ENCODE data around the gene C22orf15.

The C22orf15 gene, protein sequence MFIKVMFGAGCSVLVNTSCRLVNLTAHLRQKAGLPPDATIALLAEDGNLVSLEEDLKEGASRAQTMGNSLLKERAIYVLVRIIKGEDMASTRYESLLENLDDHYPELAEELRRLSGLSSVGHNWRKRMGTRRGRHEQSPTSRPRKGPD

DNA sequence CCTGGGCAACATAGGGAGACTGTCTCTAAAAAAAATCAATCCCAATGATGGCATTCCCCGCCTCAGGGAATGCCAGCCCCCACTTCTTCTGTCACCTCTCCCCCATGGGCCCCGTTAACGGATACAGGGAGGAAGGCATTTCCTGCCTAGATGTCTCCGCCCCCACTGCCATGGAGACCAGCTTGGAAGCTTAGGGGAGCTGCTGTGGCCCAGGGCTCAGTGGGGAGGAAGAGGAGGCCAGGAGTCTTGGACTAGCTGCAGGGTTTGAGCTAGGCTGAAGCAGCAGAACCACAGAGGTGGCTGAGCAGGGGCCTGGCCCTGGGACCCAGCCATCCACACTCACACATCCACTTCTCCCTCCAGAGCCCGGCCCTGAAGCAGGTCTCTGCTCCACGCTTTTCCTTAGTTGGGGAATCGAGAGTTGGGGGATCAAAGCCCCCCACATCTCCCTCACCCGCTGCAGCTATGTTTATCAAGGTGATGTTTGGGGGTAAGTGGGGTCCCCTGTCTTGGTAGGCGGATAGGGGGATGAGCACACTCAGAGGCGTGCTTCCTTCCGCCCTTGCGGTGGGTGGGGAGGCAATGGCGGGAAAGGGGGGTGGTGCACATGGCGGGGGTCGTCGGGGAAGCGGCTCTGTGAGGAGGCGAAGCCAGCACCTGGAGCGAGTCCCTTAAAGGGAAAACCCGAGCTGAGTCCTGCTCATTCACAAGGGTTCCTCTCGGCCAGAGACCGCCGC, at the start of gene C22orf15:
Gene C22orf15 (plus strand): TSS at position 149 of the 737 bp plus-strand sequence. CDS start 317 bp downstream, at position 466.
- H3K9me3 ChIP-seq (ENCODE audit: control insufficient read depth, low read depth, low read length): no peaks in the 10 kb centered on the region
- H3K36me3 ChIP-seq (ENCODE audit: control insufficient read depth, low read depth, low read length): peaks cover 6% of the 10 kb centered on the region
- H3K27me3 ChIP-seq (ENCODE audit: control insufficient read depth, insufficient read depth, low read length): no peaks in the 10 kb centered on the region
- peaks cover 14% of the 10 kb centered on the region for H3K4me1 ChIP-seq (ENCODE audit: control insufficient read depth, low read depth, low read length)
- no peak within 1 kb of the TSS for H3K9ac ChIP-seq (ENCODE audit: low read length)
- H3K4me3 ChIP-seq (ENCODE audit: low read length): peak within 1 kb of the TSS; percentile 0
- no peak within 1 kb of the TSS for H3K27ac ChIP-seq (ENCODE audit: low read length)

DNA sequence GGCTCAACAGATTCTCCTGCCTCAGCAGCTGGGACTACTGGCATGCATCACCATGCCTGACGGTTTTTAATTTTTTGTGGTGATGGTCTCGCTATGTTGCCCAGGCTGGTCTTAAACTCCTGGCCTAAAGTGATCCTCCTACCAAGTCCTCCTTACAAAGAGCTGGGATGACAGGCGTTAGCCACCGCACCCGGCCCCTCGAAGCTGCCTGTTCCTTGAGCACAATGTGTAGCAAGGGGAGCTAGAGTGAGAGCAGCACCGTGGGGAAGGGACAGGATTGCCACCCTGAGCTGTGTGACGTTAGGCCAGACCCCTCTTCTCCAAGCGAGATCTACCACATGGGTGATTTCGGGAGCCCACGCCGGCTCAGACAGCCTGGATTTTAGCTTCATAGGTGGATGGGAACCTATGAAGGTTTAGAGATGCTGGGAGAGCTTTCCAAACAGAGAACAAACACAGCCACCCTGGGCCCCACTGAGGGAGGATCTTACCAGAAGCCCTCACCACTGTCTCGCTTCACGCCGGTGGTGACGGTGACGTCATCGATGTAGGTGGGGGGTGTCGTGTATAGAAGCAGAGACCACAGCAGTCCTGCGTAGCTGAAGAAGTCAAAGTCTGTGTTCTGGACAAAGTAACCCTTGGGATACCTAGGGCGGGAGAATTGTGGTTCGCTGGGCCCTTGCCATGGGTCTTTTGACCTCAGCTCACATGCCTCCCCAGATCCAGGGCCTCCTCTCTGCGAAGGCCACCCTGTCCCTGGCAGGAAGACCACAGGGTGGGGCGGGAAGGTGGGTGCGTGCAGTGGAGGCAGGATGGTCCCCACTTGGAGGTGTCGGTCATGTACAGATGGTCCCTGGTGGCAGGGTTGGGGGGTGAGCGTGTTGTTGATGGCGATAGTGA, 48.8 kb upstream of the C22orf15 start:
- H3K4me3 ChIP-seq (ENCODE audit: low read length): no peak overlapping the region
- no peak overlapping the region for H3K27ac ChIP-seq (ENCODE audit: low read length)
- H3K36me3 ChIP-seq (ENCODE audit: control insufficient read depth, low read depth, low read length): peaks cover 39% of the 10 kb centered on the region
- H3K9me3 ChIP-seq (ENCODE audit: control insufficient read depth, low read depth, low read length): no peaks in the 10 kb centered on the region
- no peaks in the 10 kb centered on the region for H3K27me3 ChIP-seq (ENCODE audit: control insufficient read depth, insufficient read depth, low read length)
- H3K9ac ChIP-seq (ENCODE audit: low read length): no peak overlapping the region
- no peaks in the 10 kb centered on the region for H3K4me1 ChIP-seq (ENCODE audit: control insufficient read depth, low read depth, low read length)

DNA sequence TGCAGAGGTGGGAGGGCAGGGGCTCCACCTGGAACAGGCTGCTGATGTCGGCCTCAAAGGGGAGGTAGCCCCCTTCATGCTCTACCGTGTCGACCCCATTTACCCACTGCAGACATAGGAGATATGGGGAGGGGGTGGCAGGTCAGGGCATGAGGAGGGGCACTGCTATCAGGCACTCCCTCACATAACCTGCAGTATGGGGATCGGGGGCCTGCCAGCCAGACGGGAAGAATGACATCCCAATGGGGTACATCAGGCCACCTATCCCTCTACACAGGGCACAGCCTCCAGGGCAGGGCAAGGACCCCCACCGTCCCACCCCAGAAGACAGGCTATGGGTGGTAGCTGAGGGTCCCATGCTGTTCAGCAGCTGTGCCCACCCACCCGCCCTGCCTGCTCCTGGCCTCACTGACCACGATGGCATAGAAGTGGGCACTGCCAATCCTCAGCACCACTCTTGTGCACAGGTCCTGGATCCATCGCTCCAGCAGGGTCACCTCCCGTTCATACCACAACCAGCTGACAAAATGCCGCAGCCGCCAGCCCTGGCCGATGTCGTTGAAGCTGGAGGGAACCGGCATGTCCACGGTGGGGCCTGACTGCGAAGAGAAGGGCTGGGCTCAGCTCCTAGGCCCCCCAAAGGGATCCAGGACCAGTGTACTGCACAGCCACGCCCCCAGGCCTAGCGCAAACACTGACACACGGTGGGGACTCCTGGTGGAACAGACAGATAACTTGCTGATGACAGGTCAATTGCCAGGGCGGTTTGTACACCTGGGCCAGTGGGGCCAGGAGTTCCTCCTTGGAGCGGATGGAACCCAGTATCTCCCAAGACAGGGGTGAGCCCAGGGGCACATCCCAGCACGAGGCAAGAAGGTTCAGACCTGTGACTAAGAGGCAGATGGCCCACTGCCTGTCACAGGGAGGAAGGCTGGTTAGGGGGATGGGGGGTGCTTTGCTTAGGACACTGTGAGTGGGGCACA, 47.9 kb upstream of the C22orf15 start:
- Histone ChIP-seq H3K9ac (ENCODE audit: low read length) (no peak overlapping the region), H3K36me3 (ENCODE audit: control insufficient read depth, low read depth, low read length) (peaks cover 30% of the 10 kb centered on the region), H3K27me3 (ENCODE audit: control insufficient read depth, insufficient read depth, low read length) (no peaks in the 10 kb centered on the region), H3K4me1 (ENCODE audit: control insufficient read depth, low read depth, low read length) (no peaks in the 10 kb centered on the region), H3K27ac (ENCODE audit: low read length) (no peak overlapping the region), H3K4me3 (ENCODE audit: low read length) (no peak overlapping the region), H3K9me3 (ENCODE audit: control insufficient read depth, low read depth, low read length) (no peaks in the 10 kb centered on the region)

DNA sequence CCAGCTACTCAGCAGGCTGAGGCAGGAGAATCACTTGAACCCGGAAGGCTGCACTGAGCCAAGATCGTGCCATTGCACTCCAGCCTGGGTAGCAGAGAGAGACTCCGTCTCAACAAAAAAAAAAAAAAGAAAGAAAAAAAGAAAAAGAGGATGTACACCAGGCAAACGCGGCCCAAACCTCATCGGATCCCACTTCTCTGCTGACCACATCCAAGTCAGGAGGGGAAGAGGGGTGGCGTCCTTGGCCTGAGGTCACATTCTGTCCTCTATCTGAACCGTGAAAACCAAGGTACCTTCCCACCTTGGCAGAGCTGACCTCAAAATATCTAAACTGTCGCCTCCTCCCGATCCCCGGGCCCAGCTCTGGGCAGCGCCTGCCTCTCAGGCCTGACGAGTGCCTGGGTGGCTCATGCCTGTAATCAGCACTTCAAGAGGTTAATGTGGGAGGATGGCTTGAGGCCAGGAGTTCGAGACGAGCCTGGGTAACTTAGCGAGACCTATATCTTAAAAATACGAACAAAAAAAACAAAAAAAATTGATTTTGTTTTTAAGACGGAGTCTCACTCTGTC, 46.9 kb upstream of the C22orf15 start:
- H3K27ac ChIP-seq (ENCODE audit: low read length): no peak overlapping the region
- H3K36me3 ChIP-seq (ENCODE audit: control insufficient read depth, low read depth, low read length): peaks cover 26% of the 10 kb centered on the region
- no peaks in the 10 kb centered on the region for H3K4me1 ChIP-seq (ENCODE audit: control insufficient read depth, low read depth, low read length)
- H3K27me3 ChIP-seq (ENCODE audit: control insufficient read depth, insufficient read depth, low read length): no peaks in the 10 kb centered on the region
- H3K4me3 ChIP-seq (ENCODE audit: low read length): peak overlapping the region; percentile 85
- H3K9me3 ChIP-seq (ENCODE audit: control insufficient read depth, low read depth, low read length): no peaks in the 10 kb centered on the region
- no peak overlapping the region for H3K9ac ChIP-seq (ENCODE audit: low read length)

DNA sequence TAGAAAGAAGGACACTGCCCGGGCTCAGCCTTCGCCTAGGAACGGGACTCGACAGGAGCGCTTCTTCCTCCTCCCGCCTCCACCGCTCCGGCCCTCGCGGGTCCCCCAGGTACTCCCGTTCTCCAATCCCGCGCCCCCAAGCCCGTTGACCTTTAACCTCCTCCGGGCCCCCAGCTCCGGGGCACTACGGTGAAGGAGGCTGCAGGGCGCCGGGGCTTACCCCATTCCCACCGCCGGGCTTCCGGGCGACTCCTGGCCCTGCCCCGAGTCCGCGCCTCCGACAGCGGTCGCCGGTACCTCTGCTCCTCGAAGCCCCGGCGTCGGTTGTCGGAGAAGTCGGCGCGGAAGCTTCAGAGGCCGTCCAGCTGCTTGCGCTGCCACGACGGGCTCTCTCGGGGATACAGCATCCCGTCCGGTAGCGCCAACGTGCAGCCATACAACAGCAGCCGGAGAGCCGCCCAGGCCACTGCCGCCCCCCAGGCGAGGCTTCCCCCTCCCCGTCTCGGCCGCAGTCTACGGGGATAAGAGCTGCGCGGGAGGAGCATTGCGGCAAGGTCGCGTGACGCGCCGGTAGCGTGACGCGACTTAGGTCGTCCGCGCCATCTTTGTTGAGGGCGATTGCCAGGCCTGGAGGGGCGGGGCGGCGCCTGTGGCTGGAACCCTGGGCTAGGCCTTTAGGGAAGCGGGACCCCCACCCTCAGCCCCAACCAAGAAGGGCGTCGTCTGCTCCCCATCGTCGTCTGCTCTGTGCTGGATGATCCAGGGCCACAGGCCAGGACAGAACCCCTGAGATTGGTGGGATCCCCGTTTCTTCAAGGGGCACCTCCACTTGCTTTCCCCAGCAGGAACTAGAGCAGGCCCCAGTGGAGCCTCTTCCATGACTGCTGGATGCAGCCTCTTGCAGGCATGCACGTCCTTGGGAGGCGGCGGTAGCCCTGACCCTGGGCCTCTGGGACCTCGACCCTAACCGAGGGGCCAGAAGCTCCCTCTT, 45.7 kb upstream of the C22orf15 start:
- H3K9me3 ChIP-seq (ENCODE audit: control insufficient read depth, low read depth, low read length): no peaks in the 10 kb centered on the region
- peaks cover 18% of the 10 kb centered on the region for H3K36me3 ChIP-seq (ENCODE audit: control insufficient read depth, low read depth, low read length)
- peak overlapping the region; percentile 84 for H3K9ac ChIP-seq (ENCODE audit: low read length)
- peak overlapping the region; percentile 85 for H3K4me3 ChIP-seq (ENCODE audit: low read length)
- H3K27me3 ChIP-seq (ENCODE audit: control insufficient read depth, insufficient read depth, low read length): no peaks in the 10 kb centered on the region
- H3K4me1 ChIP-seq (ENCODE audit: control insufficient read depth, low read depth, low read length): no peaks in the 10 kb centered on the region
- no peak overlapping the region for H3K27ac ChIP-seq (ENCODE audit: low read length)

DNA sequence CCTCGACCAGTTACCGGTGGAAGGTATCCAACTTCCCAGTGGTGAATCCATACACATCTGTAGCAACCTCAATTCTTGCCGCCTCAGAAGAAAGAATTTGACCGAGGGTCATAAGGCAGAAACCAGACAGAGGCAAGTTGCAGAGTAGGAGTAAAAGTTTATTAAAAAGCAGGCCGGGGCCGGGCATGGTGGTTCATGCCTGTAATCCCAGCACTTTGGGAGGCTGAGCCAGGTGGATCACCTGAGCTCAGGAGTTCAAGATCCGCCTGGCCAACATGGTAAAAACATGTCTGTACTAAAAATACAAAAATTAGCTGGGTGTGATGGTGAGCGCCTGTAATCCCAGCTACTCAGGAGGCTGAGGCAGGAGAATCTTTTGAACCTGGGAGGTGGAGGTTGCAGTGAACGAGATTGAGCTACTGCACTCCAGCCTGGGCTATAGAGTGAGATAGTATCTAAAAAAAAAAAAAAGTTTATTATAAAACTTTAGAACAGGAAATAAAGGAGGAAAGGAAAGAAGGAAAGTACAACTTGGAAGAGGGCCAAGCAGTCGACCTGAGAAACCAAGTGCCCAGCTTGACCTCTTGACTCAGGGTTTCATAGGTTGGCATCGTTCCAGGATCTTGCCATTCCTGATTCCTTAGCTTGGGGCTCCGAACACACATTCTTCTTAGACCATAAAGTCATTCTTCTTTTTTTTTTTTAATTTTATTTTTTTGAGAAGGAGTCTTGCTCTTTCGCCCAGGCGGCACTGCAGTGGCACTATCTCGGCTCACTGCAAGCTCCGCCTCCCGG, 44.2 kb upstream of the C22orf15 start:
- Histone ChIP-seq H3K27ac (ENCODE audit: low read length) (no peak overlapping the region), H3K4me1 (ENCODE audit: control insufficient read depth, low read depth, low read length) (no peaks in the 10 kb centered on the region), H3K36me3 (ENCODE audit: control insufficient read depth, low read depth, low read length) (peaks cover 11% of the 10 kb centered on the region), H3K9me3 (ENCODE audit: control insufficient read depth, low read depth, low read length) (no peaks in the 10 kb centered on the region), H3K9ac (ENCODE audit: low read length) (no peak overlapping the region), H3K4me3 (ENCODE audit: low read length) (no peak overlapping the region), H3K27me3 (ENCODE audit: control insufficient read depth, insufficient read depth, low read length) (no peaks in the 10 kb centered on the region)

DNA sequence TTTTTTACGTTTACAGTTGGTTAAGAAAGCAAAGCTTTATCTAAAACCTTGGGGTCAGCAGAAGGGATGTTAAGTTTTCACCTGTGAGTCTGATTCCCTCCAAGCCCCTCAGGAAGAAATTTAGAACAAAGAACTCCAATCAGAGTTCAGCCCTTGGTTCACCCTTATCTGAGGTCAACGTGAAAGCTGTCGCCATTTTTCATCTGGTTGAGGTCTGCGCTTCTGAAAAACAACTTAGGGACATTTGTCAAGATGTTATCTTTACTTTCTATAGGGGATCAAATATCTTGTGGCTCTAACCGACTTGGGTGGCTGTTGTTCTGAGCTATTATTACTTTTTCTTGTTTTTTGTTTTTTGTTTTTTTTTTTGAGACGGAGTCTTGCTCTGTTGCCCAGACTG, 41.9 kb upstream of the C22orf15 start:
- H3K27me3 ChIP-seq (ENCODE audit: control insufficient read depth, insufficient read depth, low read length): no peaks in the 10 kb centered on the region
- H3K9me3 ChIP-seq (ENCODE audit: control insufficient read depth, low read depth, low read length): no peaks in the 10 kb centered on the region
- H3K36me3 ChIP-seq (ENCODE audit: control insufficient read depth, low read depth, low read length): no peaks in the 10 kb centered on the region
- H3K9ac ChIP-seq (ENCODE audit: low read length): no peak overlapping the region
- no peak overlapping the region for H3K27ac ChIP-seq (ENCODE audit: low read length)
- no peaks in the 10 kb centered on the region for H3K4me1 ChIP-seq (ENCODE audit: control insufficient read depth, low read depth, low read length)
- no peak overlapping the region for H3K4me3 ChIP-seq (ENCODE audit: low read length)

DNA sequence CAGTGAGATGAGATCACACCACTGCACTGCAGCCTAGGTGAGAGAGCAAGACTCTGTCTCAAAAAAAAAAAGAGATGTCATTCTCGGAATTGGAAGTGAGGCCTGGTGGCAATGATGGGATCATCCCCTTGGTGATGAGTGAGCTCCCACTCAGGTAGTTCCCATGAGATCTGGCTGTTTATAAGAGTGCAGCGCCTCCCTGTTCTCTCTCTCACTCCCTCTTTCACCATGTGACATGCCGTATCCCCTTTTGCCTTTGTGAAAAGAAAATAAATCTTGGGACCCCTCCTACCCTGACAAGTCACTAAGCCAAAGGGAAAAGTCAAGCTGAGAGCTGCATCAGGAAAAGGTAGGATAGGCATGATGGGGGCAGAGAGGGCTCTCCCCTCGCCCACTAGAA, 40.6 kb upstream of the C22orf15 start:
- H3K27me3 ChIP-seq (ENCODE audit: control insufficient read depth, insufficient read depth, low read length): no peaks in the 10 kb centered on the region
- H3K9me3 ChIP-seq (ENCODE audit: control insufficient read depth, low read depth, low read length): no peaks in the 10 kb centered on the region
- H3K27ac ChIP-seq (ENCODE audit: low read length): no peak overlapping the region
- no peaks in the 10 kb centered on the region for H3K36me3 ChIP-seq (ENCODE audit: control insufficient read depth, low read depth, low read length)
- no peak overlapping the region for H3K4me3 ChIP-seq (ENCODE audit: low read length)
- H3K4me1 ChIP-seq (ENCODE audit: control insufficient read depth, low read depth, low read length): no peaks in the 10 kb centered on the region
- no peak overlapping the region for H3K9ac ChIP-seq (ENCODE audit: low read length)

DNA sequence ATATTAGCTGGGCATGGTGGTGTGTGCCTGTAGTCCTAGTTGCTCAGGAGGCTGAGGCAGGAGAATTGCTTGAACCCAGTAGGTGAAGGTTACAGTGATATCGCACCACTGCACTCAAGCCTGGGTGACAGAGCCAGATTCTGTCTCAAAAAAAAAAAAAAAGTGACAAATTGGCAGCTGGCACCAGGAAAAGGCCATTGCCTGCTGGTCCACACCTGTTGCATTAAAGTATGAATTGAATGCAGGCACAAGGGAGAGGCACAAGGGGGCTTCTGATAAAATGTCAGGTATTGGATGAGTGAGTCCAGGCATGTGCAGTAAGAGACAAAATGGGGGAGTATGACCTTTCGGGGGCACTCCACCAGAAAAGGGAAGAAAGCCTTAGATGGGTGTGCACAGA, 40.1 kb upstream of the C22orf15 start:
- no peak overlapping the region for H3K4me3 ChIP-seq (ENCODE audit: low read length)
- no peaks in the 10 kb centered on the region for H3K36me3 ChIP-seq (ENCODE audit: control insufficient read depth, low read depth, low read length)
- H3K4me1 ChIP-seq (ENCODE audit: control insufficient read depth, low read depth, low read length): no peaks in the 10 kb centered on the region
- no peaks in the 10 kb centered on the region for H3K27me3 ChIP-seq (ENCODE audit: control insufficient read depth, insufficient read depth, low read length)
- no peak overlapping the region for H3K27ac ChIP-seq (ENCODE audit: low read length)
- H3K9ac ChIP-seq (ENCODE audit: low read length): no peak overlapping the region
- no peaks in the 10 kb centered on the region for H3K9me3 ChIP-seq (ENCODE audit: control insufficient read depth, low read depth, low read length)
